ENCODE measurements around the gene TKTL2.

The TKTL2 gene

DNA sequence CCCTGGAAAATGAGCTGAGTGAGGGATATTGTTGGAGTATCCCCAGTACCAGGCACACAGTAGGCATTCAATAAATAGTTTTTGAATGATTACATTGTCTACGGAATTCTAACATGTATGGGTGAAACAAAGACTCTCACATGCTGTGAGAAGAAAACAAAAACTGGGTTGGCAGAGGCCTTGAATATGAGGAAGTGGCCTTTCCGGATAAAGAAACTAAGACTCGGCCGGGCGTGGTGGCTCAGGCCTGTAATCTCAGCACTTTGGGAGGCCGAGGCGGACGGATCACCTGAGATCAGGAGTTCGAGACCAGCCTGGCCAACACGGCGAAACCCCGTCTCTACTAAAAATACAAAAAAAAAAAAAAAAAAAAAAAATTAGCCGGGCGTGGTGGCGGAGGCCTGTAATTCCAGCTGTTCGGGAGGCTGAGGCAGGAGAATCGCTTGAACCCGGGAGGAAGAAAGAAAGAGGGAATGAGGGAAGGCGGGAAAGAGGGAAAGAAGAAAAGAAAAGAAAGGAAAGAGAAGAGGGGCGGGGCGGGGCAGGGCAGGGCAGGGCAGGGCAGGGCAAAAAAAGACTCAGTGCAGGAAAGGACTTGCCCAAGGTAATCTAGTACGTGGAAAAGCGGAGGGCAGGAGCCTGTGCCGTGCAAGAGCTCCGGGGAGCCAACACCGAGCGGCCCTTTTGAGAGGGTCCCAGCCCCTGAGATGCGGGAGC is 20.2 kb upstream of the TKTL2 start:
- no peak for DNase-seq (ENCODE audit: low spot score)

GRCh38 chr4:163492951-163493504 is 19.5 kb upstream of the TKTL2 start:
- no peak overlapping the region for H3K27ac ChIP-seq
- ChIA-PET POLR2A (ENCODE audit: low non-redundant PET) (no interaction called here), CTCF (interaction anchor here (0.8 kb wide), 1 partner anchor 57 kb away, joined by 9 read pairs; no protein-coding TSS in a partner anchor)
- TF ChIP-seq, protein P1, sequence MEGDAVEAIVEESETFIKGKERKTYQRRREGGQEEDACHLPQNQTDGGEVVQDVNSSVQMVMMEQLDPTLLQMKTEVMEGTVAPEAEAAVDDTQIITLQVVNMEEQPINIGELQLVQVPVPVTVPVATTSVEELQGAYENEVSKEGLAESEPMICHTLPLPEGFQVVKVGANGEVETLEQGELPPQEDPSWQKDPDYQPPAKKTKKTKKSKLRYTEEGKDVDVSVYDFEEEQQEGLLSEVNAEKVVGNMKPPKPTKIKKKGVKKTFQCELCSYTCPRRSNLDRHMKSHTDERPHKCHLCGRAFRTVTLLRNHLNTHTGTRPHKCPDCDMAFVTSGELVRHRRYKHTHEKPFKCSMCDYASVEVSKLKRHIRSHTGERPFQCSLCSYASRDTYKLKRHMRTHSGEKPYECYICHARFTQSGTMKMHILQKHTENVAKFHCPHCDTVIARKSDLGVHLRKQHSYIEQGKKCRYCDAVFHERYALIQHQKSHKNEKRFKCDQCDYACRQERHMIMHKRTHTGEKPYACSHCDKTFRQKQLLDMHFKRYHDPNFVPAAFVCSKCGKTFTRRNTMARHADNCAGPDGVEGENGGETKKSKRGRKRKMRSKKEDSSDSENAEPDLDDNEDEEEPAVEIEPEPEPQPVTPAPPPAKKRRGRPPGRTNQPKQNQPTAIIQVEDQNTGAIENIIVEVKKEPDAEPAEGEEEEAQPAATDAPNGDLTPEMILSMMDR (conservative IDR thresholded peaks at IDR 0.05; ENCODE audit: low read depth), result no peak
- peak; percentile 4 for DNase-seq (ENCODE audit: low spot score)

More for the DNA sequence above, 20.2 kb upstream of the TKTL2 start:
- CTCF ChIA-PET, result interaction anchor here (0.5 to 0.7 kb wide), 5 partner anchors 52 to 567 kb away, joined by 3 to 5 read pairs (median 4); no protein-coding TSS in a partner anchor
- peak overlapping the region; percentile 96 for H3K27ac ChIP-seq
- POLR2A ChIA-PET (ENCODE audit: low non-redundant PET), result interaction anchor here (0.6 to 0.8 kb wide), 3 partner anchors 37 to 721 kb away, joined by 3 to 4 read pairs (median 3); no protein-coding TSS in a partner anchor
- TF ChIP-seq, protein P1 (conservative IDR thresholded peaks at IDR 0.05; ENCODE audit: low read depth), result no peak

GRCh38 chr4:163489929-163490328 is 16.4 kb upstream of the TKTL2 start:
- TF ChIP-seq, protein P1 (conservative IDR thresholded peaks at IDR 0.05; ENCODE audit: low read depth), result no peak
- DNase-seq (ENCODE audit: low spot score), result no peak
- POLR2A ChIA-PET (ENCODE audit: low non-redundant PET), result no interaction called here
- H3K27ac ChIP-seq, result no peak overlapping the region
- CTCF ChIA-PET, result interaction anchor here (0.6 kb wide), 1 partner anchor 150 kb away, joined by 7 read pairs; no protein-coding TSS in a partner anchor

DNA sequence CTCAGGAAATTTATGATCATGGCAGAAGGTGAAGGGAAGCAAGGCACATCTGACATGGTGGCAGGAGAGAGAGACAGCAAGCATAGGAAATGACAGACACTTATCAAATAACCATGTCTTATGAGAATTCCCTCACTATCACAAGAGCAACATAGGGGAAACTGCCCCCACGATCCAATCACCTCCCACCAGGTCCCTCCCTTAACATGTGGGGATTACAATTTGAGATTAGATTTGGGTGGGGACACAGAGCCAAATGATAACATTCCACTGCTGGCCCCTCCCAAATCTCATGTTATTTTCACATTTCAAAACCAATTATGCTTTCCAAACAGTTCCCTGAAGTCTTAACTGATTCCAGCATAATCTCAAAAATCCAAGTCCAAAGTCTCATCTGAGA is 12.8 kb upstream of the TKTL2 start:
- H3K27ac ChIP-seq, result no peak overlapping the region
- no peak for DNase-seq (ENCODE audit: low spot score)
- ChIA-PET POLR2A (ENCODE audit: low non-redundant PET) (no interaction called here), CTCF (no interaction called here)
- TF ChIP-seq, protein P1 (conservative IDR thresholded peaks at IDR 0.05; ENCODE audit: low read depth), result no peak

GRCh38 chr4:163485589-163485988 is 12.0 kb upstream of the TKTL2 start:
- H3K27ac ChIP-seq, result no peak overlapping the region
- no peak for DNase-seq (ENCODE audit: low spot score)
- POLR2A ChIA-PET (ENCODE audit: low non-redundant PET), result no interaction called here
- CTCF ChIA-PET, result interaction anchor here (0.5 to 0.6 kb wide), 2 partner anchors 38 to 73 kb away, joined by 3 read pairs; no protein-coding TSS in a partner anchor
- TF ChIP-seq, protein P1 (conservative IDR thresholded peaks at IDR 0.05; ENCODE audit: low read depth), result no peak

DNA sequence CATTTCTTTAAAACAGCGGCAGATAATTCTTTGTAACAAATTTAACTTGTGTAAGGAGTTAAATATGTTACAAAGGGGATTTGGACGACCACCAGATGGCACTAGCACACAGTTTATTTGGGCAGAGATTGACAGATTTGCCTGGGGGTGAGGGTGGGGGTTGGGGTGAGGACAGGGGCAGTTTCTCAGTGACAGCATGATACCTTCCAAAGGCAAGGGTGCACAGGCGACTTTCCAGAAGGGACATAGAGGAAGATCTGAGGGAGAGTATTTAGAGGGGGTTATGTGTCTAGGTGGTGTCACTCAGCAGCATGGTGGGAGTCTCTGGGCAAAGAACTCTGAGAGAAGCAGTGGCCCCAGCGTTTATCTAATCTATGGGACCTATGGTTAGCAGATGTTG is 11.4 kb upstream of the TKTL2 start:
- ChIA-PET CTCF (interaction anchor here (0.6 kb wide), 1 partner anchor 37 kb away, joined by 3 read pairs; no protein-coding TSS in a partner anchor), POLR2A (ENCODE audit: low non-redundant PET) (no interaction called here)
- TF ChIP-seq, protein P1 (conservative IDR thresholded peaks at IDR 0.05; ENCODE audit: low read depth), result peak; percentile 45

More for the DNA sequence above, 11.4 kb upstream of the TKTL2 start:
- H3K27ac ChIP-seq, result no peak overlapping the region
- peak; percentile 44 for DNase-seq (ENCODE audit: low spot score)

Data from RWPE1 (cell line).